A549 (cell line): ENCODE results near the gene SPRR5. TPM values are rescaled to one million over a fixed set of nuclear protein-coding genes. Genes with fewer than 3 reads are reported as not detected.

Source experiments
- ATAC-seq, 2 experiments: fragments of 200-7000 bp in 1 of 2; fragments of >200 bp in 1 of 2; cut with Nextera tagmentation in 1 of 2; cut with Tn5 transposase in 1 of 2; 3 replicates each; pipeline versions ENCODE4 v1.8.0 to v1.9.1; 2018 to 2020; ENCODE audit warnings: mild to moderate bottlenecking in 1 of 2, moderate library complexity in 1 of 2
- CTCF ChIA-PET: fragments of 300-600 bp; sonication (Branson Sonifier 250); formaldehyde crosslinking; extraction: SDS; loops from one replicate; lab custom pipeline; 2021; ENCODE audit warnings: antibody characterized with exemption, inconsistent platforms; lab: Yijun Ruan, JAX
- POLR2A ChIA-PET: fragments of 350-600 bp; formaldehyde crosslinking; extraction: SDS; loops from one replicate; lab custom pipeline; 2021; ENCODE audit warnings: antibody characterized with exemption, inconsistent platforms; lab: Yijun Ruan, JAX
- DNase-seq, 2 experiments: peaks; one replicate each; pipeline versions ENCODE4 v3.0.0 to v3.0.0-alpha.2; 2011 to 2016; ENCODE audit warnings: low read depth in 1 of 2, low spot score in 1 of 2
- FAIRE-seq: peaks from 2 replicates; lab custom pipeline; 2011; peaks lifted over from hg19 to GRCh38; lab: Jason Lieb, UNC
- H3K27ac ChIP-seq, 2 experiments: fragments of >200 bp; sonication (Bioruptor Twin); formaldehyde crosslinking; 3 replicates each; pipeline ENCODE4 v1.5.1; 2016 to 2017
- H3K4me1 ChIP-seq: fragments of >200 bp; sonication (Bioruptor Twin); formaldehyde crosslinking; 3 replicates; pipeline ENCODE4 v1.6.1; 2016
- H3K4me2 ChIP-seq: fragments of >200 bp; sonication (Bioruptor Twin); formaldehyde crosslinking; 3 replicates; pipeline ENCODE4 v1.6.1; 2016
- H3K4me3 ChIP-seq: fragments of >200 bp; sonication (Bioruptor Twin); formaldehyde crosslinking; 3 replicates; pipeline ENCODE4 v1.5.1; 2016
- H3K9me3 ChIP-seq: fragments of >200 bp; sonication (Bioruptor Twin); formaldehyde crosslinking; 3 replicates; pipeline ENCODE4 v1.6.1; 2016
- ATOH8 ChIP-seq: fragments of 250-450 bp; sonication (Bioruptor Pico); IDR thresholded peaks from 2 replicates; pipeline ENCODE4 v1.5.0; 2020; ENCODE audit warnings: low read depth, mild to moderate bottlenecking, moderate library complexity
- BCL3 ChIP-seq: fragments of >200 bp; sonication (Bioruptor Twin); formaldehyde crosslinking; IDR thresholded peaks from 3 replicates; pipeline ENCODE4 v1.6.1; 2016
- BHLHE40 ChIP-seq: IDR thresholded peaks from 2 replicates; pipeline ENCODE4 v1.6.1; 2012; ENCODE audit warnings: low read depth, low read length, inconsistent platforms
- CTCF ChIP-seq: fragments of >200 bp; sonication (Bioruptor Twin); formaldehyde crosslinking; IDR thresholded peaks from 3 replicates; pipeline ENCODE4 v1.5.1; 2016
- E2F6 ChIP-seq: IDR thresholded peaks from 2 replicates; pipeline ENCODE4 v1.6.1; 2012; ENCODE audit warnings: low read depth, borderline replicate concordance
- FOSL2 ChIP-seq, 2 experiments: fragments of 450-650 bp in 1 of 2; fragments of >200 bp in 1 of 2; sonication (Bioruptor Twin) in 1 of 2; formaldehyde crosslinking; IDR thresholded peaks; 2 replicates each; pipeline versions ENCODE4 v1.5.0 to v1.6.1; 2016 to 2020; ENCODE audit warnings: mild to moderate bottlenecking in 1 of 2, moderate library complexity in 1 of 2
- HEYL ChIP-seq: fragments of 250-450 bp; sonication (Bioruptor Pico); IDR thresholded peaks from 2 replicates; pipeline ENCODE4 v1.8.0; 2021; ENCODE audit warnings: mild to moderate bottlenecking, moderate library complexity
- HOXB13 ChIP-seq: fragments of 250-450 bp; sonication (Bioruptor Pico); IDR thresholded peaks from 2 replicates; pipeline ENCODE4 v1.5.0; 2020; ENCODE audit warnings: low read depth, mild to moderate bottlenecking, moderate library complexity
- MAFK ChIP-seq: fragments of 450-650 bp; IDR thresholded peaks from 2 replicates; pipeline ENCODE4 v1.6.1; 2014; ENCODE audit not compliant: partially characterized antibody
- MAX ChIP-seq: IDR thresholded peaks from 2 replicates; pipeline ENCODE4 v1.6.1; 2012
- NFE2L2 ChIP-seq: fragments of 150-350 bp; conservative IDR thresholded peaks from 2 replicates; pipeline ENCODE4 v1.6.1; 2014; ENCODE audit warnings: low read length
- NPAS2 ChIP-seq: fragments of 250-450 bp; sonication (Bioruptor Pico); IDR thresholded peaks from 2 replicates; pipeline ENCODE4 v1.8.0; 2022; ENCODE audit warnings: mild to moderate bottlenecking, moderate library complexity, borderline replicate concordance
- PBX3 ChIP-seq: IDR thresholded peaks from 2 replicates; pipeline ENCODE4 v1.6.1; 2012
- RARB ChIP-seq: fragments of 250-450 bp; sonication (Bioruptor Pico); IDR thresholded peaks from 2 replicates; pipeline ENCODE4 v1.8.0; 2021; ENCODE audit warnings: mild to moderate bottlenecking, moderate library complexity
- RCOR1 ChIP-seq: fragments of 150-350 bp; IDR thresholded peaks from 2 replicates; pipeline ENCODE4 v1.6.1; 2014; ENCODE audit warnings: antibody characterized with exemption, low read length, low read depth
- RNF2 ChIP-seq: fragments of 200-600 bp; sonication (generic); IDR thresholded peaks from 2 replicates; pipeline ENCODE4 v1.6.1; 2016; ENCODE audit warnings: low read depth, mild to moderate bottlenecking, antibody characterized with exemption, moderate library complexity, borderline replicate concordance
- SMC3 ChIP-seq: fragments of >200 bp; sonication (Bioruptor Twin); formaldehyde crosslinking; IDR thresholded peaks from 3 replicates; pipeline ENCODE4 v1.6.1; 2018; ENCODE audit warnings: inconsistent platforms
- SREBF2 ChIP-seq: fragments of 450-650 bp; IDR thresholded peaks from 2 replicates; pipeline ENCODE4 v1.6.1; 2014; ENCODE audit warnings: mild to moderate bottlenecking, moderate library complexity
- USF2 ChIP-seq: fragments of 450-650 bp; IDR thresholded peaks from 2 replicates; pipeline ENCODE4 v1.6.1; 2014; ENCODE audit warnings: antibody characterized with exemption
- ZFP36 ChIP-seq: fragments of 450-650 bp; IDR thresholded peaks from 2 replicates; pipeline ENCODE4 v1.6.1; 2014; ENCODE audit warnings: borderline replicate concordance; ENCODE audit not compliant: partially characterized antibody
- ZSCAN20 ChIP-seq: fragments of 250-450 bp; sonication (Bioruptor Pico); IDR thresholded peaks from 2 replicates; pipeline ENCODE4 v1.8.0; 2022; ENCODE audit warnings: mild to moderate bottlenecking, moderate library complexity
- WGBS: methylation state at CpG from one replicate; pipeline ENCODE4 v1.1.6; 2017; ENCODE audit errors: missing lambda C conversion rate; 5-methylcytosine and 5-hydroxymethylcytosine counted together
- polyA plus RNA-seq, 4 experiments: library from polyadenylated mRNA; depleted of rRNA in 3 of 4; stranded (reverse); fragments of >200 nt; fragmentation: RNase III in 1 of 4; extraction: RNeasy Plus Mini Kit Qiagen cat#74134 plus additional on column Dnase treatment in 1 of 4; gene quantifications; 2 replicates in 3 of 4; 3 replicates in 1 of 4; pipeline ENCODE4 v1.2.3, GENCODE V29; 2011 to 2017

Gene SPRR5
- polyA plus RNA-seq, 2 of the 4 experiments (the other 2 are of a cell fraction), result not detected

- no peak for TF ChIP-seq PBX3
- TF ChIP-seq RCOR1, result no peak
- no peak for TF ChIP-seq CTCF
- no peak for TF ChIP-seq SREBF2
- TF ChIP-seq ZFP36, result no peak
Measured at GRCh38 chr1:152901631-152902030, 45.4 kb upstream of the SPRR5 start (continued).

GRCh38 chr1:152902636-152903035 lies 44.4 kb upstream of the SPRR5 start:
- Histone ChIP-seq H3K27ac (no peak overlapping the region), H3K9me3 (no peaks in the 10 kb centered on the region), H3K4me1 (no peaks in the 10 kb centered on the region), H3K4me3 (no peak overlapping the region), H3K4me2 (no peak overlapping the region)
- ATAC-seq, result no peak
- TF ChIP-seq FOSL2 (IDR thresholded peaks at IDR 0.05), result no peak
- TF ChIP-seq FOSL2 (CRISPR knock-in tag; IDR thresholded peaks at IDR 0.05), result no peak
- no peak for TF ChIP-seq E2F6
- TF ChIP-seq BHLHE40, result no peak
- no peak for TF ChIP-seq HEYL (CRISPR knock-in tag)
- no peak for TF ChIP-seq RARB
- TF ChIP-seq SMC3, result no peak
- DNase-seq, result no peak
- WGBS, result 14% methylated on average over 3 of the region's 4 CpGs
- ChIA-PET POLR2A (no interaction called here), CTCF (no interaction called here)
- no peak for FAIRE-seq

- H3K9me3 ChIP-seq, result no peaks in the 10 kb centered on the region
- ChIA-PET CTCF (interaction anchor here (0.7 to 1.0 kb wide), 3 partner anchors 21 to 816 kb away, joined by 3 to 4 read pairs (median 3); partner anchors contain the start of gene TCHHL1), POLR2A (no interaction called here)
- FAIRE-seq (no peak), ATAC-seq (no peak), DNase-seq (no peak)
- H3K4me2 ChIP-seq, result no peak overlapping the region
- H3K27ac ChIP-seq, result no peak overlapping the region
- no peaks in the 10 kb centered on the region for H3K4me1 ChIP-seq
- H3K4me3 ChIP-seq, result no peak overlapping the region
- WGBS, result 16% methylated on average over 7 of the region's 7 CpGs
- no peak for TF ChIP-seq NPAS2 (CRISPR knock-in tag)
- TF ChIP-seq MAX, result no peak
- TF ChIP-seq CTCF, result no peak
- TF ChIP-seq NFE2L2, result no peak
- TF ChIP-seq PBX3, result no peak
- no peak for TF ChIP-seq MAFK
- TF ChIP-seq ZSCAN20, result no peak
- no peak for TF ChIP-seq RNF2
- no peak for TF ChIP-seq SREBF2
- TF ChIP-seq HOXB13 (CRISPR knock-in tag), result no peak
- no peak for TF ChIP-seq BCL3
- no peak for TF ChIP-seq USF2
- TF ChIP-seq ATOH8, result no peak
- TF ChIP-seq, all 56 proteins: peak for 0
Measured at GRCh38 chr1:152904688-152905440, 42.1 kb upstream of the SPRR5 start.
